Progenitor cell of endocrine pancreas (in vitro differentiated cells): ENCODE results near the gene ANKS1A. TPM values are rescaled to one million over a fixed set of nuclear protein-coding genes. Genes with fewer than 3 reads are reported as not detected.

Experiments used
- DNase-seq: peaks from one replicate; pipeline ENCODE4 v3.0.0; 2021; ENCODE audit warnings: low spot score; ENCODE audit not compliant: unreplicated experiment
- H3K27ac Mint-ChIP-seq: 2 replicates; pipeline ENCODE4 v1.8.0; 2021; ENCODE audit warnings: mild to moderate bottlenecking, moderate library complexity, mixed read lengths
- H3K27me3 Mint-ChIP-seq: 2 replicates; pipeline ENCODE4 v1.8.0; 2021; ENCODE audit warnings: mixed read lengths
- H3K36me3 Mint-ChIP-seq: 2 replicates; pipeline ENCODE4 v1.8.0; 2022; ENCODE audit warnings: mixed read lengths; ENCODE audit not compliant: insufficient read depth
- H3K4me1 Mint-ChIP-seq: 2 replicates; pipeline ENCODE4 v1.8.0; 2021; ENCODE audit warnings: low read depth, mixed read lengths
- H3K4me3 Mint-ChIP-seq: 2 replicates; pipeline ENCODE4 v1.8.0; 2021; ENCODE audit warnings: low read depth, mild to moderate bottlenecking, moderate library complexity, mixed read lengths
- H3K9me3 Mint-ChIP-seq: 2 replicates; pipeline ENCODE4 v1.8.0; 2021; ENCODE audit warnings: low read depth, mixed read lengths
- CTCF ChIP-seq: fragments of 200-600 bp; sonication (generic); IDR thresholded peaks from one replicate; pipeline ENCODE4 v1.5.0; 2021; ENCODE audit warnings: antibody characterized with exemption, mild to moderate bottlenecking; ENCODE audit not compliant: unreplicated experiment
- total RNA-seq: library from RNA; stranded (reverse); gene quantifications from 2 replicates; pipeline ENCODE4 v1.2.1, GENCODE V29; 2021

The ANKS1A gene
- total RNA-seq, 1 donor from 2014 or later, result 36.4 TPM

- H3K27ac Mint-ChIP-seq, result no peak overlapping the region
- no peak for TF ChIP-seq CTCF
- no peaks in the 10 kb centered on the region for H3K27me3 Mint-ChIP-seq
- H3K9me3 Mint-ChIP-seq, result no peaks in the 10 kb centered on the region
- peaks cover 8% of the 10 kb centered on the region for H3K36me3 Mint-ChIP-seq
- H3K4me3 Mint-ChIP-seq, result no peak overlapping the region
- no peak for DNase-seq
- peaks cover 26% of the 10 kb centered on the region for H3K4me1 Mint-ChIP-seq
These were observed 151.3 kb downstream of the ANKS1A start for GRCh38 chr6:35040398-35040797.

DNA sequence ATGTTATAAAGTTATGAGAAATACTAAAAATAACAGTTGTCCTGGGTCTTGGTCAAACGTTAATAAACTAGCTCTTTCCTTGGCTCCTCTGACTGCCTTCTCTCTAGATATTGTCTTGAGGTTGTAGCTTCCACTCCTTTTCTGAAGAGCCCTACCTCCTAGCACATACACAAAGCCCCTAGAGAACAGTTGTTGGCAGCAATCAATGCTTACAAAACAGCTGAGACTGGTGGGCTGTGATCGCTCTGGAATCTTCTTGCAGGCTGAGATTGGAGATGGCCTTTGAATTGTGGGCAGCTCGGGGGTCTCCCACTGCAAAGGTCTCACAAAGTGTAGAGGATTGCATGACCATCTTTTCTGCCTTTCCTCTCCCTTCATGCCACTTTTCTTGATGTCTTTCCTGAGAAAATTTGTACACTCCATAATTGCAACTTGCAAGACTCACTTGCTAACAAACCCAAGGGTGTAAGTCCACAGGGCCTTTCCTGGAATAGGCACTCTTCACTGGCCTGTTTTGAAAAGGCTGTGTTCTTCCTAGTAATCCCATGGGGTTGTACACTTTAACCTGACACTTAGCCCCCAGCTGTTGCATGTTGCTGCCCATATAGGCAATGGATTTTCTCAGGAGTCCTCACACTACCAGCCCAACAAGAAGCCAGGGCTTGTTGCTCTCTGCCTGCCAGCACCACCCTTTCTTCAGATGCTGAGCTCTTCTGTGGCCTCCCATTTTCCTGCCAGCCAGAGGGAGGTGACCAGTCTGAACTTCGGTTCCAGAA is 152.2 kb downstream of the ANKS1A start:
- peaks cover 30% of the 10 kb centered on the region for H3K4me1 Mint-ChIP-seq
- no peak overlapping the region for H3K4me3 Mint-ChIP-seq
- TF ChIP-seq CTCF, result no peak
- no peak for DNase-seq
- no peak overlapping the region for H3K27ac Mint-ChIP-seq
- peaks cover 8% of the 10 kb centered on the region for H3K36me3 Mint-ChIP-seq
- H3K27me3 Mint-ChIP-seq, result no peaks in the 10 kb centered on the region
- no peaks in the 10 kb centered on the region for H3K9me3 Mint-ChIP-seq

DNA sequence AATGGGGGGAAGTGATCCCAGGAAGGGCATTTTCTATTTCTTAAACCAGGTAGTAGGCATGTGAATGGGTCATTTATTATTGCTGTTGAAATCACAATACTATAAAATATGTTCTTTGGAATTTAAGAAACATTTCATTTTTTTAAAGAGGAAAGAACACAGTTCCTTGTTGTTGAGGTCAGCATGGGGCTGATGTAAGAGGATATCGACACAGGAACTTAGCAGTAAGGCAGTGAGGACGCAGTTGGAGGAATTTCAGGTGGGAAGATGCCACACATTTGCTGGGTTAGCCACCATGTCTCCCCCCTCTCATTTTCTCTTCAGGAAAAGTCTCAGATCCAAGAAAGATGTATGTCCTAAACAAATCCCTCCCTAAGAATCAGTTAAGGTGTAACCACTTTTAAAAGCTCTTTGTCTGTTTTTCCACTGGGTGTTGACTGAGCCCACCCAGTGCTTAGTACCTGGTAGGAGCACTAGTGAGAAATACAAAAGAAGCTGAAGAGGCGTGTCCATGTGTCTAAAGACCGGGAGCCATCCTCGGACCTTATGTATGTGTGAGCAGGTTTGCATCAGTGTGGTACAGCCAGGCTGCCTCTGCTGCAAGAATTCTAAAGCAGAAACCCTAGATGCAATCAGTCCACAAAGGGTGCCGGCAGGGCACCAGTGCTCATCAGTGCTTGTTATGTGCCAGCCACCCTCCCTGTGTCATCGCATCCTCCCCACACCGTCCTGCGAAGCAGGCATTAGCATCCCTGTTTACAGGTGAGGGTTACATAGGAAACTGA is 153.2 kb downstream of the ANKS1A start:
- TF ChIP-seq CTCF, result no peak
- Mint-ChIP-seq H3K4me3 (no peak overlapping the region), H3K4me1 (peaks cover 40% of the 10 kb centered on the region), H3K36me3 (peaks cover 8% of the 10 kb centered on the region), H3K9me3 (no peaks in the 10 kb centered on the region), H3K27me3 (no peaks in the 10 kb centered on the region), H3K27ac (no peak overlapping the region)
- no peak for DNase-seq

- no peak overlapping the region for H3K4me3 Mint-ChIP-seq
- H3K27me3 Mint-ChIP-seq, result no peaks in the 10 kb centered on the region
- H3K27ac Mint-ChIP-seq, result no peak overlapping the region
- DNase-seq, result no peak
- TF ChIP-seq CTCF, result no peak
- H3K4me1 Mint-ChIP-seq, result peaks cover 40% of the 10 kb centered on the region
- peaks cover 5% of the 10 kb centered on the region for H3K36me3 Mint-ChIP-seq
- no peaks in the 10 kb centered on the region for H3K9me3 Mint-ChIP-seq
These were observed 154.5 kb downstream of the ANKS1A start for GRCh38 chr6:35043381-35044130.

- Mint-ChIP-seq H3K9me3 (no peaks in the 10 kb centered on the region), H3K27me3 (no peaks in the 10 kb centered on the region), H3K27ac (peak overlapping the region; percentile 85), H3K36me3 (peaks cover 5% of the 10 kb centered on the region), H3K4me1 (peaks cover 40% of the 10 kb centered on the region), H3K4me3 (no peak overlapping the region)
- DNase-seq, result no peak
- TF ChIP-seq CTCF, result no peak
These were observed 155.2 kb downstream of the ANKS1A start for GRCh38 chr6:35044145-35044745.
